Gastroesophageal sphincter (tissue), 3 donors: ENCODE results near the gene CASQ2.

ENCODE experiments used
- EP300 ChIP-seq: sonication (generic); formaldehyde crosslinking; IDR thresholded peaks from one replicate; pipeline ENCODE4 v1.6.1; 2017; ENCODE audit warnings: antibody characterized with exemption, mild to moderate bottlenecking
- POLR2A ChIP-seq, 2 donors: fragments of 450-650 bp; IDR thresholded peaks; one replicate each; pipeline ENCODE4 v1.6.1; 2017; ENCODE audit warnings: antibody characterized with exemption in 2 of 2, mild to moderate bottlenecking in 2 of 2, moderate library complexity in 1 of 2
- POLR2AphosphoS5 ChIP-seq: sonication (generic); formaldehyde crosslinking; IDR thresholded peaks from one replicate; pipeline ENCODE4 v1.6.1; 2017; ENCODE audit warnings: antibody characterized with exemption
- TF ChIP-seq, protein P1 (sequence below), 4 experiments: fragments of 200-600 bp in 2 of 4; fragments of 450-650 bp in 2 of 4; sonication (generic) in 1 of 4; IDR thresholded peaks; one replicate each; pipeline ENCODE4 v1.5.1; 2017 to 2019; ENCODE audit warnings: antibody characterized with exemption in 4 of 4, mild to moderate bottlenecking in 2 of 4, moderate library complexity in 2 of 4

DNA sequence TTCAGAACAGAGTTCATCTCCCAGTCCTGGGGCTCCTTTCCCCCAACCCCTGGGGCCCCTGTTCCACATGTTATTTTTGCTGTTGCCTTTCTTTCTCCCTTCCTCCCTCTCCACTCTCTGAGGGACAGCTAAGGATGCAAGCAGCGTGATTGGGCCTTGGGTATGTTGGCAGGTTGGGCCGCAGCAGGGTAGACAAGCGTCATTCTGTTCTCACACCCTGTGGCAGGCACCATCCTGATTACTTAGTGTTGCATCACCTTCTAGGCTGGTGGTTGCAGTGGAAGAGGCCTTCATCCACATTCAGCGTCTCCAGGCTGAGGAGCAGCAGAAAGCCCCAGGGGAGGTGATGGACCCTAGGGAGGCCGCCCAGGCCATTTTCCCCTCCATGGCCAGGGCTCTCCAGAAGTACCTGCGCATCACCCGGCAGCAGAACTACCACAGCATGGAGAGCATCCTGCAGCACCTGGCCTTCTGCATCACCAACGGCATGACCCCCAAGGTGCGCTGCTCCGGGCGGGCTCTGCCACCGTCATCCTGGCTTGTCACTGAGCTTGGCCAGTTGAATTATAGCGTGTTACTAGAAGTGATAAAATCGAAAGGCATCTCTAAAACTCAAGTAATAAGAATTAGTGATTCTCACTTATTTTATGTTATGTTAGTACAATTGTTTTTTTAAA lies 83.3 kb downstream of the CASQ2 start:
- TF ChIP-seq POLR2AphosphoS5 (no peak), POLR2A (IDR thresholded peaks at IDR 0.05) (no peak), EP300 (no peak)
- TF ChIP-seq, protein P1, sequence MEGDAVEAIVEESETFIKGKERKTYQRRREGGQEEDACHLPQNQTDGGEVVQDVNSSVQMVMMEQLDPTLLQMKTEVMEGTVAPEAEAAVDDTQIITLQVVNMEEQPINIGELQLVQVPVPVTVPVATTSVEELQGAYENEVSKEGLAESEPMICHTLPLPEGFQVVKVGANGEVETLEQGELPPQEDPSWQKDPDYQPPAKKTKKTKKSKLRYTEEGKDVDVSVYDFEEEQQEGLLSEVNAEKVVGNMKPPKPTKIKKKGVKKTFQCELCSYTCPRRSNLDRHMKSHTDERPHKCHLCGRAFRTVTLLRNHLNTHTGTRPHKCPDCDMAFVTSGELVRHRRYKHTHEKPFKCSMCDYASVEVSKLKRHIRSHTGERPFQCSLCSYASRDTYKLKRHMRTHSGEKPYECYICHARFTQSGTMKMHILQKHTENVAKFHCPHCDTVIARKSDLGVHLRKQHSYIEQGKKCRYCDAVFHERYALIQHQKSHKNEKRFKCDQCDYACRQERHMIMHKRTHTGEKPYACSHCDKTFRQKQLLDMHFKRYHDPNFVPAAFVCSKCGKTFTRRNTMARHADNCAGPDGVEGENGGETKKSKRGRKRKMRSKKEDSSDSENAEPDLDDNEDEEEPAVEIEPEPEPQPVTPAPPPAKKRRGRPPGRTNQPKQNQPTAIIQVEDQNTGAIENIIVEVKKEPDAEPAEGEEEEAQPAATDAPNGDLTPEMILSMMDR (IDR thresholded peaks at IDR 0.05) = no peak
